ENCODE results near the gene OR51B4. TPM values are rescaled to one million over a fixed set of nuclear protein-coding genes. Genes with fewer than 3 reads are reported as not detected.
"Not testable (repeated sequence)": the region's sequence is repeated elsewhere in the genome, so short reads cannot be mapped to it uniquely, and the experiment has no call there.

OR51B4 gene
- total RNA-seq, 2 donors from 2014 or later: not detected

DNA sequence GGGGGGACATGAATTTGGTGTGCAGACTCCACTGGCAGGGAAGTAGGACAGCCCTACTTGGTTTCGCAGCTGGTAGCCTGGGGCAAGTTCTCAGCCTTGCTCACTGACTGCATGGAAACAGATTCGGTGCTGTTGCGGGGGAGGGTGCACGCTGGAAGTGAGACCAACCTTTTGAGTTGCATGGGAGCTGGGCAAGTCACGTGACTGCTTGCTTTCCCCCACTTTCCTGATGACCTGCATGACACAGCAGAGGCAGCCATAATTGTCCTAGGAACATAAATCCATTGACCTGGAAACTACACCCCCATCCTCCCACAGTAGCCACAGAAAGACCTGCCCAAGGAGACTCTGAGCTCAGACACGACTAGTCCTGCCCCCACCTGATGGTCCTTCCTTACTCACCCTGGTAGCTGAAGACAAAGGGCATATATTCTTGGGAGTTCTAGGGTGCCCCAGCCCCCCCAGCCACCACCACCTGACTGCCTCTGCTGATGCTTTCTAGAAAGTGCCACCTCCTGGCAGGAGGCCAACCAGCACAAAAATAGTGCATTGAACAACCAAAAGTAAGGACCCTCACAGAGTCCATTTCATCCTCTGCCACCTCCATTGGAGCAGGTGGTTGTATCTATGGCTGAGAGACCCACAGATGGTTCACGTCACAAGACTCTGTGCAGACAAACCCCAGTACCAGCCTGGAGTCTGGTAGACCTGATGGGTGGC is 43.0 kb downstream of the OR51B4 start:
- TF ChIP-seq, protein P1, sequence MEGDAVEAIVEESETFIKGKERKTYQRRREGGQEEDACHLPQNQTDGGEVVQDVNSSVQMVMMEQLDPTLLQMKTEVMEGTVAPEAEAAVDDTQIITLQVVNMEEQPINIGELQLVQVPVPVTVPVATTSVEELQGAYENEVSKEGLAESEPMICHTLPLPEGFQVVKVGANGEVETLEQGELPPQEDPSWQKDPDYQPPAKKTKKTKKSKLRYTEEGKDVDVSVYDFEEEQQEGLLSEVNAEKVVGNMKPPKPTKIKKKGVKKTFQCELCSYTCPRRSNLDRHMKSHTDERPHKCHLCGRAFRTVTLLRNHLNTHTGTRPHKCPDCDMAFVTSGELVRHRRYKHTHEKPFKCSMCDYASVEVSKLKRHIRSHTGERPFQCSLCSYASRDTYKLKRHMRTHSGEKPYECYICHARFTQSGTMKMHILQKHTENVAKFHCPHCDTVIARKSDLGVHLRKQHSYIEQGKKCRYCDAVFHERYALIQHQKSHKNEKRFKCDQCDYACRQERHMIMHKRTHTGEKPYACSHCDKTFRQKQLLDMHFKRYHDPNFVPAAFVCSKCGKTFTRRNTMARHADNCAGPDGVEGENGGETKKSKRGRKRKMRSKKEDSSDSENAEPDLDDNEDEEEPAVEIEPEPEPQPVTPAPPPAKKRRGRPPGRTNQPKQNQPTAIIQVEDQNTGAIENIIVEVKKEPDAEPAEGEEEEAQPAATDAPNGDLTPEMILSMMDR (conservative IDR thresholded peaks at IDR 0.05): no peak
- Mint-ChIP-seq H3K4me3 (no peak overlapping the region), H3K4me1 (peaks cover 35% of the 10 kb centered on the region), H3K9me3 (peaks cover 31% of the 10 kb centered on the region), H3K27ac (no peak overlapping the region), H3K27me3 (ENCODE audit: insufficient read depth) (no peaks in the 10 kb centered on the region), H3K36me3 (ENCODE audit: low read depth) (peaks cover 6% of the 10 kb centered on the region)
- peaks cover 19% of the 10 kb centered on the region for H3K9me3 ChIP-seq (ENCODE audit: control insufficient read depth, low read length)
- no peak overlapping the region for H3K9ac ChIP-seq (ENCODE audit: extremely low read depth, low read length, poor library complexity, severe bottlenecking)
- H3K4me1 ChIP-seq (ENCODE audit: control insufficient read depth, insufficient read depth, low read length): peaks cover 3% of the 10 kb centered on the region
- H3K27ac ChIP-seq (ENCODE audit: low read depth, low read length): no peak overlapping the region
- no peaks in the 10 kb centered on the region for H3K27me3 ChIP-seq (ENCODE audit: control insufficient read depth, insufficient read depth, low read length, poor library complexity, severe bottlenecking)
- peak; percentile 65 for DNase-seq
- WGBS, 2 experiments (ENCODE audit: insufficient coverage in 1 of 2, insufficient read length in 1 of 2): 80 to 88% methylated on average over 5 to 7 of the region's 7 CpGs
- no peak overlapping the region for H3K4me3 ChIP-seq (ENCODE audit: low read length)
- H3K36me3 ChIP-seq (ENCODE audit: control insufficient read depth, insufficient read depth, low read length): no peaks in the 10 kb centered on the region

DNA sequence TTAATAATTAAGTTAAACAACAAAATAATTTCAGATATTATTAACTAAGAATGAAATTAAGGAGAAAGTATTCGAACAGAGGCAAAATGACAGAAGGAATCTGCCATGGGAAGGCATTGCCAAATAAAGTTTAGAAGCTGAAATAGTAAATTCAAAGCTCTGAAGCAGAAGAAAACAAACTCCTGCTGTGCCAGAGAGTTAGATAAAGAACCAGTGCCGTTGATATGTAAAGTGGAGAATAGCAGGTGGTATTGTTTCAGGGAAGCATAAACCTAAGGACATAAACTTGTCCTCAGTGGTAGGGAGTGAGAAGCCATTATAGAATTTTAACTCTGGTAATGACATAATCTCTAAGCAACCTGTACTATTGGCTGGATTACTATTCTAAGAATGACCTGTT is 44.5 kb downstream of the OR51B4 start:
- Histone ChIP-seq H3K27me3 (ENCODE audit: control insufficient read depth, insufficient read depth, low read length, poor library complexity, severe bottlenecking) (no peaks in the 10 kb centered on the region), H3K27ac (ENCODE audit: low read depth, low read length) (no peak overlapping the region), H3K9me3 (ENCODE audit: control insufficient read depth, low read length) (peaks cover 18% of the 10 kb centered on the region), H3K9ac (ENCODE audit: extremely low read depth, low read length, poor library complexity, severe bottlenecking) (no peak overlapping the region), H3K4me3 (ENCODE audit: low read length) (no peak overlapping the region), H3K4me1 (ENCODE audit: control insufficient read depth, insufficient read depth, low read length) (peaks cover 3% of the 10 kb centered on the region), H3K36me3 (ENCODE audit: control insufficient read depth, insufficient read depth, low read length) (no peaks in the 10 kb centered on the region)
- H3K27me3 Mint-ChIP-seq (ENCODE audit: insufficient read depth): no peaks in the 10 kb centered on the region
- TF ChIP-seq, protein P1 (conservative IDR thresholded peaks at IDR 0.05): no peak
- 13 to 30% methylated on average over 2 of the region's 2 CpGs for WGBS, 2 experiments (ENCODE audit: insufficient coverage in 1 of 2, insufficient read length in 1 of 2)
- peaks cover 41% of the 10 kb centered on the region for H3K4me1 Mint-ChIP-seq
- H3K4me3 Mint-ChIP-seq: no peak overlapping the region
- DNase-seq: no peak
- H3K27ac Mint-ChIP-seq: no peak overlapping the region
- H3K36me3 Mint-ChIP-seq (ENCODE audit: low read depth): peaks cover 6% of the 10 kb centered on the region
- H3K9me3 Mint-ChIP-seq: peaks cover 27% of the 10 kb centered on the region

DNA sequence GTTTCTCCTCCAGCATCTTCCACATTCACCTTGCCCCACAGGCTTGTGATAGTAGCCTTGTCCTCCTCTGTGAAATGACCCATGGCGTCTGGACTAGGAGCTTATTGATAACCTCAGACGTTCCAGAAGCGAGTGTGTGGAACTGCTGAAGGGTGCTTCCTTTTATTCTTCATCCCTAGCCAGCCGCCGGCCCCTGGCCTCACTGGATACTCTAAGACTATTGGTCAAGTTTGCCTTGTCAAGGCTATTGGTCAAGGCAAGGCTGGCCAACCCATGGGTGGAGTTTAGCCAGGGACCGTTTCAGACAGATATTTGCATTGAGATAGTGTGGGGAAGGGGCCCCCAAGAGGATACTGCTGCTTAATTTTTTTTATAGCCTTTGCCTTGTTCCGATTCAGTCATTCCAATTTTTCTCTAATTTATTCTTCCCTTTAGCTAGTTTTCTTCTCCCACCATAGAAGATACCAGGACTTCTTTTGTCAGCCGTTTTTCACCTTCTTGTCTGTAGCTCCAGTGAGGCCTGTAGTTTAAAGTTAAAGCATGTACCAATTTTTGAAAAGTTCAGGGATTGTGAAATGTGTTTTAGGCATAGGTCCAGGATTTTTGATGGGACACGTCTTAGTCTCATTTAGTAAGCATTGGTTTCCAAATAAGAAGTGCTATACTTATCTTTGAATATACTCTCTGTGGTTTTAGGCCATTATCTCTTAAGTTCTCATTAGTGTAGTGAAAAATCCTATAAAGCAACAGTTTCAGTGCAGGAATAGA is 46.9 kb downstream of the OR51B4 start, which contains the start of gene HBG2:
Gene HBG2 (minus strand): TSS at position 136 of the 768 bp plus-strand sequence. CDS start 53 bp downstream, at position 83.
- not testable (repeated sequence) for H3K4me3 ChIP-seq (ENCODE audit: low read length); H3K36me3 ChIP-seq (ENCODE audit: control insufficient read depth, insufficient read depth, low read length); DNase-seq; H3K4me1 ChIP-seq (ENCODE audit: control insufficient read depth, insufficient read depth, low read length); H3K9me3 ChIP-seq (ENCODE audit: control insufficient read depth, low read length); H3K27ac ChIP-seq (ENCODE audit: low read depth, low read length); H3K9ac ChIP-seq (ENCODE audit: extremely low read depth, low read length, poor library complexity, severe bottlenecking); H3K9me3 Mint-ChIP-seq; H3K4me3 Mint-ChIP-seq; H3K27me3 Mint-ChIP-seq (ENCODE audit: insufficient read depth); H3K36me3 Mint-ChIP-seq (ENCODE audit: low read depth); H3K27ac Mint-ChIP-seq; H3K27me3 ChIP-seq (ENCODE audit: control insufficient read depth, insufficient read depth, low read length, poor library complexity, severe bottlenecking)
- 93 to 100% methylated on average over 3 of the region's 9 CpGs for WGBS, 2 experiments (ENCODE audit: insufficient coverage in 1 of 2, insufficient read length in 1 of 2)
- H3K4me1 Mint-ChIP-seq: peaks cover 37% of the 10 kb centered on the region

DNA sequence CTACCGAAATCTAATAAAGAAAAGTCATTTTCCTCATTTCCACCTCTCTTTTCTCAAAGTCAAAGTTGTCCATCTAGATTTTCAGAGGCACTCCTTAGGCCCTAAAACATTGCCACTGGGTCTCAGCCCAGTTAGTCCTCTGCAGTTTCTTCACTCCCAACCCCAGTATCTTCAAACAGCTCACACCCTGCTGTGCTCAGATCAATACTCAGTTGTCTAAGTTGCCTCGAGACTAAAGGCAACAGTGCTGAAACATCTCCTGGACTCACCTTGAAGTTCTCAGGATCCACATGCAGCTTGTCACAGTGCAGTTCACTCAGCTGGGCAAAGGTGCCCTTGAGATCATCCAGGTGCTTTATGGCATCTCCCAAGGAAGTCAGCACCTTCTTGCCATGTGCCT is 47.7 kb downstream of the OR51B4 start:
- DNase-seq; H3K36me3 ChIP-seq (ENCODE audit: control insufficient read depth, insufficient read depth, low read length); H3K9me3 ChIP-seq (ENCODE audit: control insufficient read depth, low read length); H3K27ac Mint-ChIP-seq; H3K9ac ChIP-seq (ENCODE audit: extremely low read depth, low read length, poor library complexity, severe bottlenecking); H3K4me3 ChIP-seq (ENCODE audit: low read length); H3K27me3 Mint-ChIP-seq (ENCODE audit: insufficient read depth); H3K4me1 ChIP-seq (ENCODE audit: control insufficient read depth, insufficient read depth, low read length); H3K36me3 Mint-ChIP-seq (ENCODE audit: low read depth); H3K4me3 Mint-ChIP-seq; H3K9me3 Mint-ChIP-seq; H3K27ac ChIP-seq (ENCODE audit: low read depth, low read length); H3K27me3 ChIP-seq (ENCODE audit: control insufficient read depth, insufficient read depth, low read length, poor library complexity, severe bottlenecking): not testable (repeated sequence)
- H3K4me1 Mint-ChIP-seq: peaks cover 30% of the 10 kb centered on the region
- WGBS, 2 experiments (ENCODE audit: insufficient coverage in 1 of 2, insufficient read length in 1 of 2): 60 to 79% methylated on average over 1 to 2 of the region's 2 CpGs

DNA sequence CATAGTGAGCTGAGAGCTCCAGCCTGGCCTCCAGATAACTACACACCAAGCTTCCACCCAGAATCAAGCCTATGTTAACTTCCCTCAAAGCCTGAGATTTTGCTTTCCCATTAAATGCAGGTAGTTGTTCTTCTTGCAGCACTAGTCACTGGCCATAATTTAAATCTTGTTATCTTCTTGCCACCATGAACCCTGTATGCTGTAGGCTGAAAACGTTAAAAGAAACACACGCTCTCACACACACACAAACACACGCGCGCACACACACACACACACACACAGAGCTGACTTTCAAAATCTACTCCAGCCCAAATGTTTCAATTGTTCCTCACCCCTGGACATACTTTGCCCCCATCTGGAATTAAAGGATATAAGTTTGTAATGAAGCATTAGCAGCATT is 48.3 kb downstream of the OR51B4 start:
- H3K27me3 ChIP-seq (ENCODE audit: control insufficient read depth, insufficient read depth, low read length, poor library complexity, severe bottlenecking); DNase-seq; H3K36me3 ChIP-seq (ENCODE audit: control insufficient read depth, insufficient read depth, low read length); H3K27ac ChIP-seq (ENCODE audit: low read depth, low read length); H3K9ac ChIP-seq (ENCODE audit: extremely low read depth, low read length, poor library complexity, severe bottlenecking); H3K36me3 Mint-ChIP-seq (ENCODE audit: low read depth); H3K27ac Mint-ChIP-seq; H3K4me3 ChIP-seq (ENCODE audit: low read length); H3K27me3 Mint-ChIP-seq (ENCODE audit: insufficient read depth); H3K4me3 Mint-ChIP-seq; H3K9me3 Mint-ChIP-seq; H3K4me1 ChIP-seq (ENCODE audit: control insufficient read depth, insufficient read depth, low read length); H3K9me3 ChIP-seq (ENCODE audit: control insufficient read depth, low read length): not testable (repeated sequence)
- WGBS, 2 experiments (ENCODE audit: insufficient coverage in 1 of 2, insufficient read length in 1 of 2): 72% methylated on average over 2 of the region's 5 CpGs; no CpG with 5 or more reads in 1 of the 2 experiments
- H3K4me1 Mint-ChIP-seq: peaks cover 26% of the 10 kb centered on the region

Data from endodermal cell (in vitro differentiated cells).